HepG2 (cell line): ENCODE data around the gene GPX2. TPM values are rescaled to one million over a fixed set of nuclear protein-coding genes. Genes with fewer than 3 reads are reported as not detected.

Experiments
- ATAC-seq: fragments of 200-7000 bp; cut with Tn5 transposase; 3 replicates; pipeline ENCODE4 v1.9.1; 2020; ENCODE audit warnings: mild to moderate bottlenecking, moderate library complexity
- BruUV-seq: library from RNA; stranded (reverse); fragments of 400-500 nt; replicated peaks from 2 replicates; lab custom pipeline; 2021; lab: Mats Ljungman, UMichigan
- CTCF ChIA-PET: fragments of 300-600 bp; formaldehyde crosslinking; extraction: SDS; loops from one replicate; lab custom pipeline; 2021; ENCODE audit warnings: low total read pairs, inconsistent platforms, low intra/inter-chr PET ratio; lab: Yijun Ruan, JAX
- POLR2A ChIA-PET: fragments of 350-600 bp; sonication (Branson Sonifier 250); formaldehyde crosslinking; loops from one replicate; lab custom pipeline; 2020; ENCODE audit warnings: antibody characterized with exemption, inconsistent platforms; lab: Yijun Ruan, JAX
- DNase-seq: peaks from one replicate; pipeline ENCODE4 v3.0.0-alpha.2; 2015; ENCODE audit warnings: low spot score
- FAIRE-seq: peaks from 3 replicates; lab custom pipeline; 2011; peaks lifted over from hg19 to GRCh38; lab: Jason Lieb, UNC
- H2AFZ ChIP-seq: one replicate; pipeline ENCODE4 v1.6.1; 2011; ENCODE audit warnings: low read length, inconsistent platforms
- H3K27ac ChIP-seq: fragments of 300-600 bp; 3 replicates; pipeline ENCODE4 v1.8.0; 2011; ENCODE audit warnings: mixed run types, mild to moderate bottlenecking, mixed read lengths, low read length, inconsistent platforms; ENCODE audit not compliant: insufficient read depth; ENCODE audit errors: extremely low read length
- H3K27me3 ChIP-seq, 2 experiments: fragments of 200-600 bp in 1 of 2; 2 replicates in 1 of 2; 3 replicates in 1 of 2; pipeline versions ENCODE4 v1.6.0 to v1.8.0; 2011; ENCODE audit warnings: low read length in 2 of 2, mild to moderate bottlenecking in 2 of 2, moderate library complexity in 2 of 2, inconsistent platforms in 1 of 2; ENCODE audit not compliant: insufficient read depth in 2 of 2, control insufficient read depth in 1 of 2
- H3K36me3 ChIP-seq, 2 experiments: fragments of 200-600 bp in 1 of 2; replicated peaks in 1 of 2; 2 replicates in 1 of 2; 3 replicates in 1 of 2; pipeline versions ENCODE4 v1.5.1 to v1.8.0; 2011; ENCODE audit warnings: low read length in 2 of 2, inconsistent platforms in 1 of 2; ENCODE audit not compliant: insufficient read depth in 2 of 2, control insufficient read depth in 1 of 2
- H3K4me1 ChIP-seq: 2 replicates; pipeline ENCODE4 v1.5.1; 2012; ENCODE audit warnings: low read length, inconsistent platforms; ENCODE audit not compliant: insufficient read depth
- H3K4me2 ChIP-seq: 2 replicates; pipeline ENCODE4 v1.6.0; 2011; ENCODE audit warnings: low read depth, low read length, inconsistent platforms
- H3K4me3 ChIP-seq, 3 experiments: fragments of 200-600 bp in 1 of 3; sonication (generic), shearing (Covaris generic) in 1 of 3; replicated peaks in 1 of 3; 2 replicates each; pipeline ENCODE4 v1.5.1; 2011 to 2016; ENCODE audit warnings: low read length in 3 of 3, inconsistent platforms in 2 of 3, low read depth in 2 of 3, mild to moderate bottlenecking in 2 of 3, control low read depth in 1 of 3, mixed read lengths in 1 of 3; ENCODE audit not compliant: insufficient read depth in 1 of 3
- H3K79me2 ChIP-seq: one replicate; pipeline ENCODE4 v1.6.1; 2011; ENCODE audit warnings: low read length, inconsistent platforms; ENCODE audit not compliant: insufficient read depth
- H3K9ac ChIP-seq: 2 replicates; pipeline ENCODE4 v1.6.0; 2011; ENCODE audit warnings: mild to moderate bottlenecking, low read depth, low read length, inconsistent platforms; ENCODE audit not compliant: insufficient read depth
- H3K9me3 ChIP-seq: 2 replicates; pipeline ENCODE4 v1.5.1; 2012; ENCODE audit warnings: mild to moderate bottlenecking, low read length
- H4K20me1 ChIP-seq: 2 replicates; pipeline ENCODE4 v1.6.0; 2011; ENCODE audit warnings: inconsistent platforms, mild to moderate bottlenecking, low read length, moderate library complexity; ENCODE audit not compliant: insufficient read depth
- ARNTL ChIP-seq: sonication (generic); formaldehyde crosslinking; IDR thresholded peaks from 2 replicates; pipeline ENCODE4 v1.4.0; 2020; ENCODE audit warnings: mild to moderate bottlenecking, missing genetic modification reagents
- GATAD2A ChIP-seq: IDR thresholded peaks from 2 replicates; pipeline ENCODE4 v1.6.1; 2016
- HDAC1 ChIP-seq: sonication (generic); formaldehyde crosslinking; IDR thresholded peaks from 2 replicates; pipeline ENCODE4 v1.5.1; 2020; ENCODE audit warnings: mild to moderate bottlenecking, missing genetic modification reagents
- HNF4A ChIP-seq: sonication (generic); formaldehyde crosslinking; IDR thresholded peaks from 2 replicates; pipeline ENCODE4 v1.4.0; 2020; ENCODE audit warnings: missing genetic modification reagents
- KDM5A ChIP-seq: fragments of 200-600 bp; sonication (generic); IDR thresholded peaks from 2 replicates; pipeline ENCODE4 v1.7.0; 2018; ENCODE audit warnings: antibody characterized with exemption, mild to moderate bottlenecking, low read length, borderline replicate concordance
- MIXL1 ChIP-seq: IDR thresholded peaks from 2 replicates; pipeline ENCODE4 v1.6.1; 2016
- RARA ChIP-seq: IDR thresholded peaks from 2 replicates; pipeline ENCODE4 v1.6.1; 2016; ENCODE audit warnings: missing genetic modification reagents, missing compliant biosample characterization
- RBFOX2 ChIP-seq: fragments of 200-400 bp; formaldehyde crosslinking; IDR thresholded peaks from 2 replicates; pipeline ENCODE4 v1.6.1; 2017; ENCODE audit warnings: low read depth, mild to moderate bottlenecking, low read length
- SIX4 ChIP-seq: sonication (generic); formaldehyde crosslinking; IDR thresholded peaks from 2 replicates; pipeline ENCODE4 v1.4.0; 2020; ENCODE audit warnings: missing genetic modification reagents
- SNRNP70 ChIP-seq: fragments of 200-400 bp; formaldehyde crosslinking; IDR thresholded peaks from 2 replicates; pipeline ENCODE4 v1.6.1; 2017; ENCODE audit warnings: mild to moderate bottlenecking, low read depth, low read length, moderate library complexity
- SPEN ChIP-seq: sonication (generic); formaldehyde crosslinking; IDR thresholded peaks from 2 replicates; pipeline ENCODE4 v1.5.1; 2020; ENCODE audit warnings: low read depth, mild to moderate bottlenecking, missing genetic modification reagents
- XBP1 ChIP-seq: sonication (generic); formaldehyde crosslinking; IDR thresholded peaks from 2 replicates; pipeline ENCODE4 v1.5.0; 2020; ENCODE audit warnings: missing genetic modification reagents
- ZBTB7B ChIP-seq: sonication (generic); formaldehyde crosslinking; IDR thresholded peaks from 2 replicates; pipeline ENCODE4 v1.4.0; 2020; ENCODE audit warnings: missing genetic modification reagents
- ZNF460 ChIP-seq: sonication (generic); formaldehyde crosslinking; IDR thresholded peaks from 2 replicates; pipeline ENCODE4 v1.5.1; 2020; ENCODE audit warnings: missing genetic modification reagents, mild to moderate bottlenecking, borderline replicate concordance
- ZNF670 ChIP-seq: sonication (generic); formaldehyde crosslinking; IDR thresholded peaks from 2 replicates; pipeline ENCODE4 v1.8.0; 2022; ENCODE audit warnings: mild to moderate bottlenecking, missing genetic modification reagents, borderline replicate concordance
- WGBS: methylation state at CpG from one replicate; pipeline ENCODE4 v1.1.6; 2017; ENCODE audit warnings: low lambda C conversion rate; 5-methylcytosine and 5-hydroxymethylcytosine counted together
- in situ Hi-C: cut with HindIII; loops from 2 replicates; pipeline ENCODE4 v1.10.0; 2017; ENCODE audit warnings: low pct_unique_long_range_greater_than_20kb; ENCODE audit not compliant: extremely low pct_ligation_motif_present
- intact Hi-C: fragments of 100-400 bp; cut with micrococcal nuclease; formaldehyde crosslinking; loops from one replicate; pipeline ENCODE4 v1.10.0; 2022; ENCODE audit not compliant: unreplicated experiment
- polyA plus RNA-seq, 8 experiments: library from polyadenylated mRNA; depleted of rRNA in 3 of 8; stranded (reverse) in 7 of 8; unstranded in 1 of 8; fragments of >200 nt; fragmentation: Illumina TruSeq in 4 of 8; extraction: Trizol in 4 of 8; gene quantifications; 2 replicates each; pipeline versions ENCODE4 v1.2.1 to v1.2.3, GENCODE V29; 2011 to 2016; ENCODE audit warnings: low read depth in 4 of 8, missing spikeins in 1 of 8, mixed read lengths in 1 of 8; ENCODE audit not compliant: insufficient read depth in 1 of 8
- total RNA-seq, 5 experiments: library from RNA; depleted of rRNA; stranded (reverse); fragments of >200 nt; fragmentation: Illumina TruSeq; extraction: Trizol; gene quantifications; 2 replicates each; pipeline ENCODE4 v1.2.3, GENCODE V29; 2016; ENCODE audit warnings: low read depth in 1 of 5

GPX2 gene
- total and polyA plus RNA-seq, 2 of the 13 experiments (the other 11 are each of a cell fraction or from before 2014, with no cell fraction given): 526 to 674 TPM

- POLR2A ChIA-PET: interaction anchor here (1.4 to 6.0 kb wide), 5 partner anchors 9 to 47 kb away, joined by 4 to 54 read pairs (median 13); partner anchors contain the start of genes CHURC1 and FNTB
- peak overlapping the region; percentile 89; the same call in 1 of the 2 replicates for H3K9ac ChIP-seq
Measured at GRCh38 chr14:64939817-64940190, 2.7 kb downstream of the GPX2 start.

More at GRCh38 chr14:64939817-64940190, 2.7 kb downstream of the GPX2 start:
- Histone ChIP-seq H3K79me2 (peaks cover 28% of the 10 kb centered on the region), H3K4me3 (peak overlapping the region in 2 of 3 experiments; percentile 67 to 76; a peak in 4 of 6 replicates), H3K4me1 (peaks cover 80% of the 10 kb centered on the region), H3K27ac (peak overlapping the region; percentile 70), H3K36me3 (peaks cover 0 to 2% of the 10 kb centered on the region in 2 experiments; a peak in 2 of 5 replicates), H3K9me3 (no peaks in the 10 kb centered on the region), H2AFZ (no peak overlapping the region), H3K4me2 (peak overlapping the region; percentile 97), H3K27me3 (no peaks in the 10 kb centered on the region; a peak in 1 of 5 replicates), H4K20me1 (no peaks in the 10 kb centered on the region; the same call in 1 of the 2 replicates)
- WGBS: 29% methylated on average over 3 of the region's 3 CpGs
- FAIRE-seq: peak; percentile 8
- CTCF ChIA-PET: no interaction called here
- no peak for DNase-seq
- intact Hi-C loops: loop anchor here (10.0 kb wide), 1 partner anchor 235 kb away; the partner anchor contains the start of gene PLEKHG3
- BruUV-seq: no TSS peak
- TF ChIP-seq SPEN (CRISPR knock-in tag) (no peak), ZNF460 (no peak), ARNTL (CRISPR knock-in tag) (0 out of 2 replicates have a peak, but pooled peaks have one; percentile 30), SIX4 (CRISPR knock-in tag) (no peak), RARA (CRISPR knock-in tag) (peak; percentile 22; the same call in 1 of the 2 replicates), SNRNP70 (no peak), ZBTB7B (CRISPR knock-in tag) (no peak), MIXL1 (CRISPR knock-in tag) (no peak), XBP1 (CRISPR knock-in tag) (no peak), GATAD2A (0 out of 2 replicates have a peak, but pooled peaks have one; percentile 5), KDM5A (no peak), ZNF670 (CRISPR knock-in tag) (no peak), HDAC1 (0 out of 2 replicates have a peak, but pooled peaks have one; percentile 25), HNF4A (CRISPR knock-in tag) (peak; percentile 7; the same call in 1 of the 2 replicates), RBFOX2 (peak; percentile 26; the same call in 1 of the 2 replicates)
- ATAC-seq: no peak
- in situ Hi-C loops: no loop called here
